Activated T-cell treated with anti-CD3 and anti-CD28 coated beads, Interleukin-2, amount 50 U/mL, for 48 hours (primary cell): ENCODE results near the gene TYW1.
"Not testable (repeated sequence)": the region's sequence is repeated elsewhere in the genome, so short reads cannot be mapped to it uniquely, and the experiment has no call there.

ENCODE experiments used
- DNase-seq, 2 experiments: peaks; one replicate each; pipeline ENCODE4 v3.0.0-alpha.2; 2020

TYW1 gene

DNA sequence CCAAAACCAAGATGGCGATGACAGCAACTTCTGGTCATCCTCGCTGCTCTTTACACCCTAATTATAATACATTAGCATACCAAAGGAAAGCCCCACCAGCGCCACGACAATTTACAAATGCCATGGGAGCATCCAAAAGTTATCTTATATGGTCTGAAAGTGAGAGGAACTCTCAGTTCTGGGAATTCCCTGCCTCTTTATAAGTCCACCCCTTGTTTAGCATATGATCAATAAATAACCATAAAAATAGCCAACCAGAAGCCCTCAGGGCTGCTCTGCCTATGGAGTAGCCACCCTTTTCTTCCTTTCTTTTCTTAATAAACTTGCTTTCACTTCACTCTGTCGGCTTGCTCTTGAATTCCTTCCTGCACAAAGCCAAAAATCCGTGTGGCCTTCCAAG, 262.7 kb downstream of the TYW1 start:
- DNase-seq: not testable (repeated sequence)

DNA sequence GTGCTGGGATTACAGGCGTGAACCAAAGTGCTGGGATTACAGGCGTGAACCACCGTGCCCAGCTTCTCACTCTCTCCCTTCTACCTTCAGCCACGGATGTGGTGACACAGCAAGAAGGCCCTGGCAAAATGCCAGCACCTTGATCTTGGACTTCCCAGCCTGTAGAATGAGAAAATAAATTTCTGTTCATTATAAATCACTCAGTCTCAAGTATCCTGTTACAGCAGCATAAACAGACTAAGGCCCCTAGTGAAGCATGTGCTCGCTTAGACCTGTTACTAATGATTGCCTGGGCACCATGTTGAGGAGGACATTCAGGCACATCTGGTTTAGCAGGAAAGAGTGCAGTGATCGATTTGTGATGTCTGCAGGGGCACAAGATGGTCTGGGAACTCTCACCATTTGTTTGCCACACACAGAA, 263.5 kb downstream of the TYW1 start:
- peak in 1 of 2 experiments; percentile 19 for DNase-seq

DNA sequence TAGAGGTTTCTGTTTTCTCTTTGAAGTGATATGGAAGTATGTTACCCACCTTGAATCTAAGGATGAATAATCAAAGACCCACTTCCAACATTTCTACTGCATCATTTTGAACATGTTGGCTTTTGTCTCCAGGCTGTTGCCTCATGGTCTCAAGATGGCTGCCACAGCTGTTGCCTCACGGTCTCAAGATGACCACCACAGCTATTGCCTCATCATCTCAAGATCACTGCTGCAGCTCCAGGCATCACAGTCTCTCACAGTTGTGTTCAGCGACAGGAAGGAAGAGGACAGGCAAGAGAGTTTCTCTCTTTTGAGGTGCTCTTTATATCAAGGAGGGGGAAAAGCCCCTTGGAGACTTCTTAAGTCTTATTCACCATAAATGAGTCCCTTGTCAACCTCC, 267.4 kb downstream of the TYW1 start:
- not testable (repeated sequence) for DNase-seq

DNA sequence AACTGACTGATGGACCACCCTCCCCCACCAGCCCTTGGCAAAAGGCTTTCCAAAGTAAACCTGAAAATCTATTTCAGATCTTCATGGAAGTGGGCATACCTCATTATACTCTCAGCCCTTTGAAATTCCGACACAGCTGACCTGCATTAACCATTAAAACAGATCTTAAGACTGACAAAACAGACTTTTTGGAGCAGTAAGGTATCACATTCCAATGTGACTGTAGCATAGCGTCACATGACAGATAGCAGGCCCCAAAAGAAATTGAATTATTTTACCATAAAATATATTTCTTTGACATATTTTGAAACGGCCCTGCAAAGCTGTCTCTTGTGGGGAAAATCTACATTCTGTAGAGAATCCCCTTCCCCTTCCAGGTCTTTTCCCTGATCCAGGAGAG, 269.4 kb downstream of the TYW1 start:
- not testable (repeated sequence) for DNase-seq

DNA sequence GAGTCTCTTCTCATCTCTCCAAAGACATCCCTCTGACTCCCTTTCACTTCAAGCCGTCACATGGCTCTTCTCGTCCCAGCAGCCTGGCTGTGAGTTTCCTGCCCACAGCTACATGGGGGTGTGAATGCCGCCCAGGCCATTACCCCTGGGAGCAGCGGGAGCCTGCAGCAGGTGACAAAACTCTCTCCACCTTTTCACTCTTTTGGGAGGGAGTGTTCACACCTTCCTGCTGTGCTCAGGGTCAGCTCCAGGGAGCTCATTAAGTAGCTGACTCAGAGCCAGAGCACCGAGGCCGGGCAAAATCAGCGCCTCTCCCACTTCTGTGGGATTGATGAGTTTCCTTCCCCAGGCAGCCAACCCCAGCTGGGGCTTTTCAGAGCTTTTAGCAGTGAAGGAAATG, 271.3 kb downstream of the TYW1 start:
- DNase-seq: no peak

DNA sequence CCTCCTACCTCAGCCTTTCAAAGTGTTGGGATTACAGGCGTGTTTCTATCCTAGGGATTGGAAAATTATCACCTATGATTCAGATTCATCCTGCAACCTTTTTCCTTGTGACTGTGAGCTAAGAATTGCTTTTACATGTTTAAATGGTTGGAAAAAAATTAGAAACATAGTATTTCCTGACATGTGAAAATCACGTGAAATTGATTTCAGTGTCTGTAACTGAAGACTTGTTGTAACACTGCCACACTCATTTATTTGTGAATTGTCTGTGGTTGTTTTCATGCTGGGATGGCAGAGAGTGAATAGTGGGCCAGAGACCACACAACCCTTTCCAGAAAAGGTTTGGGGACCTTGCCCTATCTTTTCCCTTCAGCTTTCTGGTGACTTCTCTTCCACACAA, 273.3 kb downstream of the TYW1 start:
- DNase-seq: not testable (repeated sequence)
